ENCODE measurements around the gene TMF1.

TMF1 gene

DNA sequence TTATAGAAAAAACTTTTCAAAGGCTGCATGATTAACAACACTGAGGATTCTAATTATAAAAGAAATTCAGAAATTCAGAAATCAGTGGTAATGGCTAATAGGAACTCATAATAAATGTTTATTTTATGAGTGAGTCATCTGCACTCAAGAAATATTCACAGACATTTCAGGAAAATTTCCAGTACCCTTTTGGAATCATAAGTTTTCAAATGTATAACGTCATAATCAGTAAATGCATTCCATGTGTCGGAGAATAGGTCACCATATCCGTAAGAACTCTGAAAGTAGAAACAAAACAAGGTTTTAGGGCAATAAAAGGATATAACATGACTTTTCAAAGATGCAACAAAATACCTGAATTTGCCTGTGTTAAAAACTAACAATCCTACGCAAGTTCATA lies 63.4 kb downstream of the TMF1 start:
- Mint-ChIP-seq H3K9me3 (no peaks in the 10 kb centered on the region), H3K36me3 (ENCODE audit: low read depth) (peaks cover 28% of the 10 kb centered on the region), H3K4me3 (no peak overlapping the region), H3K4me1 (ENCODE audit: low read depth) (no peaks in the 10 kb centered on the region), H3K27me3 (ENCODE audit: low read depth) (no peaks in the 10 kb centered on the region), H3K27ac (no peak overlapping the region)

DNA sequence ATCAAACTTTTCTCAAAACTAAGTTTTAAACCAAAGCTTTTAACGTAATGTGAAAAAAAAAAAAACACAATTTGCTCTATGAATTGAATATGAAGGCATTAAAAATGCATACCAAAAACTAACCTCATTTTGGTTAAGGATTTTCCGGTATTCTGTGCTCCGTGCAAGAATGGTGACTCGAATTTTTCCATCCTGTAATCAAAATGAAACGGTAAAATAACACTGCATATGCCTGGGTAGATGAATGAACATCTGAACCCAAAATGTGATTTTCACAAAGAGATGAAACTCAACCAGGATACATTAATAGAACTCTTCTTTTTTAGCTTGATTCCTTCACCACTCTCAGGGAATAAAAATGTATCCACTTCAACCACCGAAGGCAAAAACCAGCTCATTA lies 64.8 kb downstream of the TMF1 start:
- Mint-ChIP-seq H3K4me1 (ENCODE audit: low read depth) (no peaks in the 10 kb centered on the region), H3K4me3 (no peak overlapping the region), H3K9me3 (no peaks in the 10 kb centered on the region), H3K36me3 (ENCODE audit: low read depth) (peaks cover 26% of the 10 kb centered on the region), H3K27ac (no peak overlapping the region), H3K27me3 (ENCODE audit: low read depth) (no peaks in the 10 kb centered on the region)

DNA sequence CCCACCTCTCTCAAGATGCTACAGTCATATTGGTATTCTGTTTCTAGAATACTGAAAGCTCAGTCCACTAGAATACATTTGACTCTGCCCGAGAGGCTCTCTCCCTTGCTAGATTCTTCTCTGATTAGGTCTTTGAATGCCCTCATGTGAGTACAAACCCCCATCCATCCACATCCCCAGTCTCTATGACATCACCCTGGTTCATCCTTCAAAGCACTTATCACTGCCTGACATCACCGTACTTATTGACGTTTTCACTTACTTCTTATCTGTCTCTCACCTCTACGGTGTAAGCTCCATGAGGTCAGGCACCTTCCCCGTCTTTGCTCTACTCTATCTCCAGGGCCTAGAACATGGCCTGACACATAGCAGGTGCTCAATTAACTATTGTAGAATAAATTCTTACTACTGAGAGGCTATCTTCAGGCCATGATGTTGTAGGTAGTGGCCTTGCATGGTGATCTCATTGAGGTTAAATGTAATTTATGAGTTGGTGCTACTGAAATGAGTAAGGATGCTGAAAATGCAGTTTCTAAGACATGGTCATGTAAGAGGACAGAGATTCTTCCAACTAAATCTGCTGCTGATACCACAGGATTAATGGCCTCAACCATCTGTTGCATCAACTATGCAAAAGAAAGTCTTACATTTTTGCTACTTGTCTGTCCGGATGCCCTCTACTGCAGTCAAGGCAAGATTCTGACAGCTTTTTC lies 65.5 kb downstream of the TMF1 start:
- peaks cover 24% of the 10 kb centered on the region for H3K36me3 Mint-ChIP-seq (ENCODE audit: low read depth)
- no peaks in the 10 kb centered on the region for H3K9me3 Mint-ChIP-seq
- H3K27ac Mint-ChIP-seq, result no peak overlapping the region
- H3K27me3 Mint-ChIP-seq (ENCODE audit: low read depth), result no peaks in the 10 kb centered on the region
- no peak overlapping the region for H3K4me3 Mint-ChIP-seq
- no peaks in the 10 kb centered on the region for H3K4me1 Mint-ChIP-seq (ENCODE audit: low read depth)

DNA sequence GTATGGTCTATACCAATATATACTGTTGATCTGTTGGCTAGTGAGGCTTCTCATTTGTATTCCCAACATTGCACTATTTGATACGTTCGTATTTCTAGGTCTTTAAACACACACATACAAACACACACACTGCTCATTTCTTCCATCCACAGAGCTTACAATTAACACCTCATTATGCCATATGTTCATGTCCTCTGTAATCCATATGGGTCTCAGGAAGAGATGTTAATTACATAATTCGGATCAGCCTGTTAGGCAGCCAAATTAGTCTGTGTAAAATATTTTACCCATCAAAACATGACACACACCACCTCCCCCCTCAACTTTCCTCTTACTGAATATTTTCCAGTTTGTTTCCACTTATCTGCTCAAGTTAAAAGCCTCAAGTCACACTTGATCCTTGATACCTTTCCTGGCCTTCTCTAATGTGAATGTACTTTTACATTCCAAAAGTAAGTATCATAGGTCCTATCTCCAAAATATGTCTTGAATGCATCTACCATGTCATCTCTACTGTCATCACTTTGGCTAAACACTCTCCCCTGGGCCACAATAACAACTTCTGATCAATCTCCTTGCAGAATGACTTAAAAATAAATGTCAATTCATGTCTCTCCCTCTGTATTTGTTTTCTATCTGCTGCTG lies 66.9 kb downstream of the TMF1 start:
- Mint-ChIP-seq H3K27me3 (ENCODE audit: low read depth) (no peaks in the 10 kb centered on the region), H3K27ac (no peak overlapping the region), H3K4me1 (ENCODE audit: low read depth) (no peaks in the 10 kb centered on the region), H3K9me3 (no peaks in the 10 kb centered on the region), H3K36me3 (ENCODE audit: low read depth) (peaks cover 23% of the 10 kb centered on the region), H3K4me3 (no peak overlapping the region)

DNA sequence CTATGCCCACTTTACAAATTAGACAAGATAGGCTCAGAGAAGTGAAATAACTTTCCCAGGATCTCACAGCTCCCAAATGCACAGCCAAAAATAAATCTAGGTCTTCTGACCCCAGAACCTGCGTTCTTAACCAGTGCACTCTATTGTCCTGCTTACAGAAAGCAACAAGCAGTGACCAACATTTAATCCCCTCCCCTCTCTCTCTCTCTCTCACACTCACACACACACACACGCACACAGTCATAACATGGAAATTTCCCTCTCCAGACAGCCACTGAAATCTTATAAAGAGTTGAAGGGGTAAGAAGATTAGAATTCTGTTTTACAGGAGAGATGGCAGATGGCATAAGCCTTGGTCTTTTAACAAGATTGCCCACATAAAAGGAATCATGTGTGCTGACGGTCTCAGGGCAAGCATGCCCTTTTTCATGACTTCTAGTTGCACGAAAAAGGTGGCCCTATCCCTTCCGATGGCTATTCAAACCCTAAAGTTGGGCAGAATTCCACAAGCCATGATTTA lies 68.1 kb downstream of the TMF1 start:
- Mint-ChIP-seq H3K9me3 (no peaks in the 10 kb centered on the region), H3K27me3 (ENCODE audit: low read depth) (no peaks in the 10 kb centered on the region), H3K4me3 (no peak overlapping the region), H3K4me1 (ENCODE audit: low read depth) (no peaks in the 10 kb centered on the region), H3K27ac (no peak overlapping the region), H3K36me3 (ENCODE audit: low read depth) (peaks cover 29% of the 10 kb centered on the region)

DNA sequence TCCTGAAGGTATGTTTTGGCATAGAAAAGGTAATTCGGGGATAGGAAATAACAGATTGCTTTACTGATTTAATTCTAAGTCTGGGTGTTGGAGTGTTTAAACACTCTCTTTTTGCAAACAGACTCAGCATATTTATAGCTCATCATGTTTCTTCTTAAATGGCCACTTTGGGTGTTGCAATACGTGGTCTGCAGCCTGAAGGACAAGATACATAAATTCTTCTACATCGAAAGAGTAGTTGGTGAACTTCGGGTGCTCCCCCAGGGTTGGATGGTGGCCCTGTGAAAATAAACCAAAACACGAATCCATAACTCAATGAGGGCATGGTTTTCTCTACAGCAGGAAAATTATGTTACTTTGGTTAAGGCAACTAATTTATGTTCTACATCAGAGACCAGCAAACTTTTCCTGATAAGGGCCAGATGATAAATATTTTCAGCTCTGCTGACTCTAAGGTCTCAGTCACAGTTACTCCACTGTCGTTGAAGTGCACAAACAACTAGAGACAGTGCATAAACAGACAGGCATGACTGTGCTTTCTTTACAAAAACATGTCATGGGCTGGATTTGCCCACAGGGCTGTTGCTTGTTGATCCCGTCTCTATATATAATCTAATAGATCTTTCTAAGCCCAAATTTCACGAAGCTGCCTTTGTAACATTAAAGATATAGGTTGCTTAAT lies 74.5 kb downstream of the TMF1 start:
- Mint-ChIP-seq H3K4me3 (no peak overlapping the region), H3K4me1 (ENCODE audit: low read depth) (no peaks in the 10 kb centered on the region), H3K36me3 (ENCODE audit: low read depth) (peaks cover 19% of the 10 kb centered on the region)

DNA sequence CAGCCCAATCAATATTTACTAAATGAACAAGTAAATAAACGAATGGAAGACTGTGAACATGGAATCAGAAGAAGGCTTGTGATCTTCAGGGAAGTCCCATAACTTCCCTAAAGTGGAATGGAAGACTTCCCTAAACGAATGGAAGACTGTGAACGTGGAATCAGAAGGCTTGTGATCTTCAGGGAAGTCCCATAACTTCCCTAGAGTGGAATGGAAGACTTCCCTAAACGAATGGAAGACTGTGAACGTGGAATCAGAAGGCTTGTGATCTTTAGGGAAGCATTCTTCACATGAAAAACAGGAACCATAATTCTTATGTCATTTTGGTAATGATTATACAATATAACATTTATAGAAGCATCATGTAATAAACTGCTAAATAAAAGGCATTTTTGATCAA lies 77.4 kb downstream of the TMF1 start:
- no peaks in the 10 kb centered on the region for H3K4me1 Mint-ChIP-seq (ENCODE audit: low read depth)
- H3K36me3 Mint-ChIP-seq (ENCODE audit: low read depth), result peaks cover 15% of the 10 kb centered on the region
- H3K4me3 Mint-ChIP-seq, result no peak overlapping the region
- peaks cover 6% of the 10 kb centered on the region for H3K27me3 Mint-ChIP-seq (ENCODE audit: low read depth)
- H3K9me3 Mint-ChIP-seq, result no peaks in the 10 kb centered on the region
- H3K27ac Mint-ChIP-seq, result no peak overlapping the region

More for the DNA sequence above, 74.5 kb downstream of the TMF1 start:
- Mint-ChIP-seq H3K9me3 (no peaks in the 10 kb centered on the region), H3K27me3 (ENCODE audit: low read depth) (no peaks in the 10 kb centered on the region), H3K27ac (no peak overlapping the region)

DNA sequence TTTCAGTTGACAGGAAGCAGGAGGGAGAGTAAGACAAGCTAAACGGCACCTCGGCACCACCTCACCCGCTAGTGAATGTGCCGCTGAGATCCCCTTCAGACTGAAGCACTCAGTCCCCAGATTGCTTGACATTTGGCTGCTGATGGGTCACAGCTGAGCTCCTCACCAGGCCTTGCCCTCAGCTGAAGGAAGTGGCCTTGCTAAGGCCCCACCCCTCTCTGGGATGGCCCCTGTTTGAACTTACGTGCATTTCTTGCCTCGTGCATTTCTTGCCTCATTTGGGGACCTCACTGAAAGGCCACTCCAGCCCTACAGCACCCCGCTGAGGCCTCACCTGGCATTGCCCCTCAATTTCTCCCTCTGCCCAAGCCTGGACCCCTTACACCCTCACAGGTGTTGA lies 78.5 kb downstream of the TMF1 start:
- Mint-ChIP-seq H3K9me3 (no peaks in the 10 kb centered on the region), H3K4me1 (ENCODE audit: low read depth) (no peaks in the 10 kb centered on the region), H3K36me3 (ENCODE audit: low read depth) (peaks cover 8% of the 10 kb centered on the region), H3K4me3 (no peak overlapping the region), H3K27me3 (ENCODE audit: low read depth) (peaks cover 6% of the 10 kb centered on the region), H3K27ac (no peak overlapping the region)

DNA sequence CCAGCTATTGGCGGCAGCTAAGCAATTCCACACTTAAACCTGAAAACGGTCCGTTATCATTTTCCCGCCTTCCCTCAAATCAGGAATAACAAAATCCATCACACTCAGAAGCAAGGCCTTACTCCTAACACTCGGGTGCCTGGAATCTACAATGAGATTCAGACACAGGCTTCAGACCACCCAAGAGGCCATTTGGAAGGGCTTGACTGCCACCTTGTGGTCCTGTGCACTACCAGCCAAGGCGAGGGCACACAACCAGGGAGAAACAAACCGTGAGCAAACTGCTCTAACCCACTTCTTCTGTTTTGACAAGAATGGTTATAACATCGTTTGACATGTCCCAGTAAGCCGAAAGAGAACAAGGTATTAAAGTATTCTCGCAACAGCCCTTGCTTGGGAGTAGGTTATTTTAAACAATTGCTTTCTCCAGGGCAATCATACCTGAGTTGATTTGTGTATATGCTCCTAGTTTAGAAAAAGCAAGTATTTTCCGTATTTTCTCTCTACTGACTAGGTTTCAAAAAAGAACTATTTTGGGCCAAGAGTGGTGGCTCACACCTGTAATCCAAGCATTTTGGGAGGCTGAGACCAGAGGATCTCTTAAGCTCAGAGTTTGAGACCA lies 79.7 kb downstream of the TMF1 start:
- H3K36me3 Mint-ChIP-seq (ENCODE audit: low read depth), result peaks cover 5% of the 10 kb centered on the region
- H3K27ac Mint-ChIP-seq, result peak overlapping the region; percentile 5
- peaks cover 6% of the 10 kb centered on the region for H3K27me3 Mint-ChIP-seq (ENCODE audit: low read depth)
- no peaks in the 10 kb centered on the region for H3K9me3 Mint-ChIP-seq
- no peaks in the 10 kb centered on the region for H3K4me1 Mint-ChIP-seq (ENCODE audit: low read depth)
- no peak overlapping the region for H3K4me3 Mint-ChIP-seq

Measured in T-helper 1 cell treated with Interleukin-12 subunit alpha and Interleukin-12 subunit beta and Interleukin-4 antibody, amounts not matched to agents 30 μg/mL and 1 μg/mL, for 36 hours (primary cell).